HepG2 (cell line): ENCODE measurements around the gene CPA2. TPM values are rescaled to one million over a fixed set of nuclear protein-coding genes. Genes with fewer than 3 reads are reported as not detected.

Experiments
- ATAC-seq: fragments of 200-7000 bp; cut with Tn5 transposase; 3 replicates; pipeline ENCODE4 v1.9.1; 2020; ENCODE audit warnings: mild to moderate bottlenecking, moderate library complexity
- BruUV-seq: library from RNA; stranded (reverse); fragments of 400-500 nt; replicated peaks from 2 replicates; lab custom pipeline; 2021; lab: Mats Ljungman, UMichigan
- CTCF ChIA-PET: fragments of 300-600 bp; formaldehyde crosslinking; extraction: SDS; loops from one replicate; lab custom pipeline; 2021; ENCODE audit warnings: low total read pairs, inconsistent platforms, low intra/inter-chr PET ratio; lab: Yijun Ruan, JAX
- POLR2A ChIA-PET: fragments of 350-600 bp; sonication (Branson Sonifier 250); formaldehyde crosslinking; loops from one replicate; lab custom pipeline; 2020; ENCODE audit warnings: antibody characterized with exemption, inconsistent platforms; lab: Yijun Ruan, JAX
- DNase-seq: peaks from one replicate; pipeline ENCODE4 v3.0.0-alpha.2; 2015; ENCODE audit warnings: low spot score
- FAIRE-seq: peaks from 3 replicates; lab custom pipeline; 2011; peaks lifted over from hg19 to GRCh38; lab: Jason Lieb, UNC
- H2AFZ ChIP-seq: one replicate; pipeline ENCODE4 v1.6.1; 2011; ENCODE audit warnings: low read length, inconsistent platforms
- H3K27ac ChIP-seq: fragments of 300-600 bp; 3 replicates; pipeline ENCODE4 v1.8.0; 2011; ENCODE audit warnings: mixed run types, mild to moderate bottlenecking, mixed read lengths, low read length, inconsistent platforms; ENCODE audit not compliant: insufficient read depth; ENCODE audit errors: extremely low read length
- H3K27me3 ChIP-seq, 2 experiments: fragments of 200-600 bp in 1 of 2; 2 replicates in 1 of 2; 3 replicates in 1 of 2; pipeline versions ENCODE4 v1.6.0 to v1.8.0; 2011; ENCODE audit warnings: low read length in 2 of 2, mild to moderate bottlenecking in 2 of 2, moderate library complexity in 2 of 2, inconsistent platforms in 1 of 2; ENCODE audit not compliant: insufficient read depth in 2 of 2, control insufficient read depth in 1 of 2
- H3K36me3 ChIP-seq, 2 experiments: fragments of 200-600 bp in 1 of 2; replicated peaks in 1 of 2; 2 replicates in 1 of 2; 3 replicates in 1 of 2; pipeline versions ENCODE4 v1.5.1 to v1.8.0; 2011; ENCODE audit warnings: low read length in 2 of 2, inconsistent platforms in 1 of 2; ENCODE audit not compliant: insufficient read depth in 2 of 2, control insufficient read depth in 1 of 2
- H3K4me1 ChIP-seq: 2 replicates; pipeline ENCODE4 v1.5.1; 2012; ENCODE audit warnings: low read length, inconsistent platforms; ENCODE audit not compliant: insufficient read depth
- H3K4me2 ChIP-seq: 2 replicates; pipeline ENCODE4 v1.6.0; 2011; ENCODE audit warnings: low read depth, low read length, inconsistent platforms
- H3K4me3 ChIP-seq, 3 experiments: fragments of 200-600 bp in 1 of 3; sonication (generic), shearing (Covaris generic) in 1 of 3; replicated peaks in 1 of 3; 2 replicates each; pipeline ENCODE4 v1.5.1; 2011 to 2016; ENCODE audit warnings: low read length in 3 of 3, inconsistent platforms in 2 of 3, low read depth in 2 of 3, mild to moderate bottlenecking in 2 of 3, control low read depth in 1 of 3, mixed read lengths in 1 of 3; ENCODE audit not compliant: insufficient read depth in 1 of 3
- H3K79me2 ChIP-seq: one replicate; pipeline ENCODE4 v1.6.1; 2011; ENCODE audit warnings: low read length, inconsistent platforms; ENCODE audit not compliant: insufficient read depth
- H3K9ac ChIP-seq: 2 replicates; pipeline ENCODE4 v1.6.0; 2011; ENCODE audit warnings: mild to moderate bottlenecking, low read depth, low read length, inconsistent platforms; ENCODE audit not compliant: insufficient read depth
- H3K9me3 ChIP-seq: 2 replicates; pipeline ENCODE4 v1.5.1; 2012; ENCODE audit warnings: mild to moderate bottlenecking, low read length
- H4K20me1 ChIP-seq: 2 replicates; pipeline ENCODE4 v1.6.0; 2011; ENCODE audit warnings: inconsistent platforms, mild to moderate bottlenecking, low read length, moderate library complexity; ENCODE audit not compliant: insufficient read depth
- KDM2A ChIP-seq: sonication (generic); formaldehyde crosslinking; IDR thresholded peaks from 2 replicates; pipeline ENCODE4 v1.4.0; 2020; ENCODE audit warnings: low read depth, missing genetic modification reagents, borderline replicate concordance
- KDM5B ChIP-seq: sonication (generic); formaldehyde crosslinking; IDR thresholded peaks from 2 replicates; pipeline ENCODE4 v1.4.0; 2020; ENCODE audit warnings: missing genetic modification reagents, mild to moderate bottlenecking, borderline replicate concordance
- SALL2 ChIP-seq: sonication (generic); formaldehyde crosslinking; IDR thresholded peaks from 2 replicates; pipeline ENCODE4 v1.8.1; 2023; ENCODE audit warnings: mild to moderate bottlenecking, missing genetic modification reagents, inconsistent platforms
- ZNF234 ChIP-seq: sonication (generic); formaldehyde crosslinking; conservative IDR thresholded peaks from 2 replicates; pipeline ENCODE4 v1.5.1; 2020; ENCODE audit warnings: mild to moderate bottlenecking, missing genetic modification reagents
- ZNF709 ChIP-seq: sonication (generic); formaldehyde crosslinking; IDR thresholded peaks from 2 replicates; pipeline ENCODE4 v1.5.0; 2020; ENCODE audit warnings: mild to moderate bottlenecking, missing genetic modification reagents
- ZNF790 ChIP-seq: sonication (generic); formaldehyde crosslinking; IDR thresholded peaks from 2 replicates; pipeline ENCODE4 v1.8.0; 2022; ENCODE audit warnings: missing genetic modification reagents, mild to moderate bottlenecking, borderline replicate concordance
- ZSCAN22 ChIP-seq: sonication (generic); formaldehyde crosslinking; IDR thresholded peaks from 2 replicates; pipeline ENCODE4 v1.4.0; 2020; ENCODE audit warnings: mild to moderate bottlenecking, missing genetic modification reagents
- WGBS: methylation state at CpG from one replicate; pipeline ENCODE4 v1.1.6; 2017; ENCODE audit warnings: low lambda C conversion rate; 5-methylcytosine and 5-hydroxymethylcytosine counted together
- in situ Hi-C: cut with HindIII; loops from 2 replicates; pipeline ENCODE4 v1.10.0; 2017; ENCODE audit warnings: low pct_unique_long_range_greater_than_20kb; ENCODE audit not compliant: extremely low pct_ligation_motif_present
- intact Hi-C: fragments of 100-400 bp; cut with micrococcal nuclease; formaldehyde crosslinking; loops from one replicate; pipeline ENCODE4 v1.10.0; 2022; ENCODE audit not compliant: unreplicated experiment
- polyA plus RNA-seq, 8 experiments: library from polyadenylated mRNA; depleted of rRNA in 3 of 8; stranded (reverse) in 7 of 8; unstranded in 1 of 8; fragments of >200 nt; fragmentation: Illumina TruSeq in 4 of 8; extraction: Trizol in 4 of 8; gene quantifications; 2 replicates each; pipeline versions ENCODE4 v1.2.1 to v1.2.3, GENCODE V29; 2011 to 2016; ENCODE audit warnings: low read depth in 4 of 8, missing spikeins in 1 of 8, mixed read lengths in 1 of 8; ENCODE audit not compliant: insufficient read depth in 1 of 8
- total RNA-seq, 5 experiments: library from RNA; depleted of rRNA; stranded (reverse); fragments of >200 nt; fragmentation: Illumina TruSeq; extraction: Trizol; gene quantifications; 2 replicates each; pipeline ENCODE4 v1.2.3, GENCODE V29; 2016; ENCODE audit warnings: low read depth in 1 of 5
- TF ChIP-seq, protein P1 (sequence below): sonication (generic); formaldehyde crosslinking; IDR thresholded peaks from one replicate; pipeline ENCODE4 v1.5.1; 2020; ENCODE audit warnings: mild to moderate bottlenecking, missing genetic modification reagents; ENCODE audit errors: not compliant biosample characterization
- TF ChIP-seq, protein P2 (sequence below): sonication (generic); formaldehyde crosslinking; IDR thresholded peaks from 2 replicates; pipeline ENCODE4 v1.8.1; 2023; ENCODE audit warnings: missing genetic modification reagents, mild to moderate bottlenecking, borderline replicate concordance
- TF ChIP-seq, protein P3 (sequence below): sonication (generic); formaldehyde crosslinking; IDR thresholded peaks from 2 replicates; pipeline ENCODE4 v1.4.0; 2020; ENCODE audit warnings: mild to moderate bottlenecking, missing genetic modification reagents

The CPA2 gene
- total and polyA plus RNA-seq, 2 of the 13 experiments (the other 11 are each of a cell fraction or from before 2014, with no cell fraction given): not detected

DNA sequence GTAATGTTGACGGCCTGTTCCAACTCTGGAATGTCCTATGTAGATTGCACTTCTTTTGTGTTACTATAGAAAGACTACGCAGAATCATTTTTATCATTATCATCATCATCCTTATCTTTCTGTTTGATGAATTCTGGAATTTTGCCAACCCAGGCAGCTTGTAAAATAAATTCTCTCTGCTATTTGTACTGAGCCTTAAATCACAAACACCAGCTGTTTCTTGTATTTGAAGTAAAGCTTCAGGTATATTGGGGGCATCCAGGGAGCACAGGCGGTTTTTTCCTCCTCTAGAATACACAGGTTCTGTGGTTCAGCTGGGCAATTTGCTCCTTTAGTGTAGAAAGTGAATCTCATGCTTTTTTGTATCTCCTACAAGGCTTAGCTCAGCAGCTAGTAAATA, 63.0 kb downstream of the CPA2 start:
- no peak overlapping the region for H3K4me2 ChIP-seq
- no peak for FAIRE-seq
- 40% methylated on average over 3 of the region's 3 CpGs for WGBS
- no peak for TF ChIP-seq SALL2
- TF ChIP-seq, protein P1, sequence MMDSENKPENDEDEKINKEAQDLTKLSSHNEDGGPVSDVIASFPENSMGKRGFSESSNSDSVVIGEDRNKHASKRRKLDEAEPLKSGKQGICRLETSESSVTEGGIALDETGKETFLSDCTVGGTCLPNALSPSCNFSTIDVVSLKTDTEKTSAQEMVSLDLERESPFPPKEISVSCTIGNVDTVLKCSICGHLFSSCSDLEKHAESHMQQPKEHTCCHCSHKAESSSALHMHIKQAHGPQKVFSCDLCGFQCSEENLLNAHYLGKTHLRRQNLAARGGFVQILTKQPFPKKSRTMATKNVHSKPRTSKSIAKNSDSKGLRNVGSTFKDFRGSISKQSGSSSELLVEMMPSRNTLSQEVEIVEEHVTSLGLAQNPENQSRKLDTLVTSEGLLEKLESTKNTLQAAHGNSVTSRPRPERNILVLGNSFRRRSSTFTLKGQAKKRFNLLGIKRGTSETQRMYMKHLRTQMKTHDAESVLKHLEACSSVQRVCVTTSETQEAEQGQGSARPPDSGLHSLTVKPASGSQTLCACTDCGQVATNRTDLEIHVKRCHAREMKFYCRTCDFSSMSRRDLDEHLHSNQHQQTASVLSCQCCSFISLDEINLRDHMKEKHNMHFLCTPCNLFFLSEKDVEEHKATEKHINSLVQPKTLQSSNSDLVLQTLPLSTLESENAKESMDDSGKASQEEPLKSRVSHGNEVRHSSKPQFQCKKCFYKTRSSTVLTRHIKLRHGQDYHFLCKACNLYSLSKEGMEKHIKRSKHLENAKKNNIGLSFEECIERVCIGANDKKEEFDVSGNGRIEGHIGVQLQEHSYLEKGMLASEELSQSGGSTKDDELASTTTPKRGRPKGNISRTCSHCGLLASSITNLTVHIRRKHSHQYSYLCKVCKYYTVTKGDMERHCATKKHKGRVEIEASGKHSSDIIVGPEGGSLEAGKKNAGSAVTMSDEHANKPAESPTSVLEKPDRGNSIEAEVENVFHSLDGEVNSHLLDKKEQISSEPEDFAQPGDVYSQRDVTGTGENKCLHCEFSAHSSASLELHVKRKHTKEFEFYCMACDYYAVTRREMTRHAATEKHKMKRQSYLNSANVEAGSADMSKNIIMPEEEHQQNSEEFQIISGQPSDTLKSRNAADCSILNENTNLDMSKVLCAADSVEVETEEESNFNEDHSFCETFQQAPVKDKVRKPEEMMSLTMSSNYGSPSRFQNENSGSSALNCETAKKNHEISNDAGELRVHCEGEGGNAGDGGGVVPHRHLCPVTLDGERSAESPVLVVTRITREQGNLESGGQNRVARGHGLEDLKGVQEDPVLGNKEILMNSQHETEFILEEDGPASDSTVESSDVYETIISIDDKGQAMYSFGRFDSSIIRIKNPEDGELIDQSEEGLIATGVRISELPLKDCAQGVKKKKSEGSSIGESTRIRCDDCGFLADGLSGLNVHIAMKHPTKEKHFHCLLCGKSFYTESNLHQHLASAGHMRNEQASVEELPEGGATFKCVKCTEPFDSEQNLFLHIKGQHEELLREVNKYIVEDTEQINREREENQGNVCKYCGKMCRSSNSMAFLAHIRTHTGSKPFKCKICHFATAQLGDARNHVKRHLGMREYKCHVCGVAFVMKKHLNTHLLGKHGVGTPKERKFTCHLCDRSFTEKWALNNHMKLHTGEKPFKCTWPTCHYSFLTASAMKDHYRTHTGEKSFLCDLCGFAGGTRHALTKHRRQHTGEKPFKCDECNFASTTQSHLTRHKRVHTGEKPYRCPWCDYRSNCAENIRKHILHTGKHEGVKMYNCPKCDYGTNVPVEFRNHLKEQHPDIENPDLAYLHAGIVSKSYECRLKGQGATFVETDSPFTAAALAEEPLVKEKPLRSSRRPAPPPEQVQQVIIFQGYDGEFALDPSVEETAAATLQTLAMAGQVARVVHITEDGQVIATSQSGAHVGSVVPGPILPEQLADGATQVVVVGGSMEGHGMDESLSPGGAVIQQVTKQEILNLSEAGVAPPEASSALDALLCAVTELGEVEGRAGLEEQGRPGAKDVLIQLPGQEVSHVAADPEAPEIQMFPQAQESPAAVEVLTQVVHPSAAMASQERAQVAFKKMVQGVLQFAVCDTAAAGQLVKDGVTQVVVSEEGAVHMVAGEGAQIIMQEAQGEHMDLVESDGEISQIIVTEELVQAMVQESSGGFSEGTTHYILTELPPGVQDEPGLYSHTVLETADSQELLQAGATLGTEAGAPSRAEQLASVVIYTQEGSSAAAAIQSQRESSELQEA (CRISPR knock-in tag): no peak
- TF ChIP-seq ZNF234: no peak
- no peak for TF ChIP-seq ZNF790 (CRISPR knock-in tag)
- TF ChIP-seq, protein P2, sequence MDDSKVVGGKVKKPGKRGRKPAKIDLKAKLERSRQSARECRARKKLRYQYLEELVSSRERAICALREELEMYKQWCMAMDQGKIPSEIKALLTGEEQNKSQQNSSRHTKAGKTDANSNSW (CRISPR knock-in tag): no peak
- TF ChIP-seq KDM5B: no peak
- TF ChIP-seq, protein P3, sequence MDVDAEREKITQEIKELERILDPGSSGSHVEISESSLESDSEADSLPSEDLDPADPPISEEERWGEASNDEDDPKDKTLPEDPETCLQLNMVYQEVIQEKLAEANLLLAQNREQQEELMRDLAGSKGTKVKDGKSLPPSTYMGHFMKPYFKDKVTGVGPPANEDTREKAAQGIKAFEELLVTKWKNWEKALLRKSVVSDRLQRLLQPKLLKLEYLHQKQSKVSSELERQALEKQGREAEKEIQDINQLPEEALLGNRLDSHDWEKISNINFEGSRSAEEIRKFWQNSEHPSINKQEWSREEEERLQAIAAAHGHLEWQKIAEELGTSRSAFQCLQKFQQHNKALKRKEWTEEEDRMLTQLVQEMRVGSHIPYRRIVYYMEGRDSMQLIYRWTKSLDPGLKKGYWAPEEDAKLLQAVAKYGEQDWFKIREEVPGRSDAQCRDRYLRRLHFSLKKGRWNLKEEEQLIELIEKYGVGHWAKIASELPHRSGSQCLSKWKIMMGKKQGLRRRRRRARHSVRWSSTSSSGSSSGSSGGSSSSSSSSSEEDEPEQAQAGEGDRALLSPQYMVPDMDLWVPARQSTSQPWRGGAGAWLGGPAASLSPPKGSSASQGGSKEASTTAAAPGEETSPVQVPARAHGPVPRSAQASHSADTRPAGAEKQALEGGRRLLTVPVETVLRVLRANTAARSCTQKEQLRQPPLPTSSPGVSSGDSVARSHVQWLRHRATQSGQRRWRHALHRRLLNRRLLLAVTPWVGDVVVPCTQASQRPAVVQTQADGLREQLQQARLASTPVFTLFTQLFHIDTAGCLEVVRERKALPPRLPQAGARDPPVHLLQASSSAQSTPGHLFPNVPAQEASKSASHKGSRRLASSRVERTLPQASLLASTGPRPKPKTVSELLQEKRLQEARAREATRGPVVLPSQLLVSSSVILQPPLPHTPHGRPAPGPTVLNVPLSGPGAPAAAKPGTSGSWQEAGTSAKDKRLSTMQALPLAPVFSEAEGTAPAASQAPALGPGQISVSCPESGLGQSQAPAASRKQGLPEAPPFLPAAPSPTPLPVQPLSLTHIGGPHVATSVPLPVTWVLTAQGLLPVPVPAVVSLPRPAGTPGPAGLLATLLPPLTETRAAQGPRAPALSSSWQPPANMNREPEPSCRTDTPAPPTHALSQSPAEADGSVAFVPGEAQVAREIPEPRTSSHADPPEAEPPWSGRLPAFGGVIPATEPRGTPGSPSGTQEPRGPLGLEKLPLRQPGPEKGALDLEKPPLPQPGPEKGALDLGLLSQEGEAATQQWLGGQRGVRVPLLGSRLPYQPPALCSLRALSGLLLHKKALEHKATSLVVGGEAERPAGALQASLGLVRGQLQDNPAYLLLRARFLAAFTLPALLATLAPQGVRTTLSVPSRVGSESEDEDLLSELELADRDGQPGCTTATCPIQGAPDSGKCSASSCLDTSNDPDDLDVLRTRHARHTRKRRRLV: no peak
- no peak for TF ChIP-seq ZSCAN22 (CRISPR knock-in tag)
- no peak for TF ChIP-seq ZNF709 (CRISPR knock-in tag)
- TF ChIP-seq KDM2A (CRISPR knock-in tag): no peak

More for the DNA sequence above, 63.0 kb downstream of the CPA2 start:
- no peak for ATAC-seq
- intact Hi-C loops: no loop called here
- Histone ChIP-seq H3K79me2 (no peaks in the 10 kb centered on the region), H3K4me3 (no peak overlapping the region), H3K4me1 (no peaks in the 10 kb centered on the region), H3K9ac (no peak overlapping the region), H4K20me1 (no peaks in the 10 kb centered on the region), H3K27me3 (peaks cover 0 to 14% of the 10 kb centered on the region in 2 experiments; a peak in 2 of 5 replicates), H3K27ac (no peak overlapping the region), H2AFZ (no peak overlapping the region), H3K9me3 (no peaks in the 10 kb centered on the region), H3K36me3 (no peaks in the 10 kb centered on the region)
- no TSS peak for BruUV-seq
- DNase-seq: no peak
- CTCF ChIA-PET: no interaction called here
- POLR2A ChIA-PET: no interaction called here
- in situ Hi-C loops: no loop called here
